Activated CD4-positive, alpha-beta T cell treated with anti-CD3 and anti-CD28 coated beads for 48 hours (primary cell): ENCODE data around the gene UBAP1.
"Not testable (repeated sequence)": the region's sequence is repeated elsewhere in the genome, so short reads cannot be mapped to it uniquely, and the experiment has no call there.

Experiments
- DNase-seq: peaks from one replicate; pipeline ENCODE4 v3.0.0-alpha.2; 2020

UBAP1 gene

GRCh38 chr9:34178436-34179212 lies at the start of gene UBAP1:
Gene UBAP1, plus strand, starts transcription at chr9:34179043. Its CDS starts 41,872 bp downstream, at chr9:34220915.
- peak; percentile 97 for DNase-seq

DNA sequence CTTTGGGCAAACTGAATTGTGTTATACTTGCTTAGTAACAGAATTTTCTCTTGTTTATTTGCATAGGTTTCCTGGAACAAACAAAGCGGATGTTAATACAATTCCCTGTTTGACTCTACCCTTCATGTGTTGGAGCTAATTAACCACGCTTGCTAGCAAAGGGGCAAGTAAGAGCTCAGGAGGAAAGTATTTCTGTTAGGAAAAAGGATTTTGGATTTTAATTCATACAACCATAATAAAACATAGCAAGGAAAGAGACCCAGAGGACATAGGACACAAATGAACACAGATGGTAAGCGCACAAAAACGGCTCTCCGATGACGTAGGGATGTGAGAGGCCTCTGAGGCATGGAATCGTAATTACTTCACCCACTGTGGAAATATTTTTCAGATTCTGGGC lies 47.3 kb upstream of the UBAP1 start:
- no peak for DNase-seq

DNA sequence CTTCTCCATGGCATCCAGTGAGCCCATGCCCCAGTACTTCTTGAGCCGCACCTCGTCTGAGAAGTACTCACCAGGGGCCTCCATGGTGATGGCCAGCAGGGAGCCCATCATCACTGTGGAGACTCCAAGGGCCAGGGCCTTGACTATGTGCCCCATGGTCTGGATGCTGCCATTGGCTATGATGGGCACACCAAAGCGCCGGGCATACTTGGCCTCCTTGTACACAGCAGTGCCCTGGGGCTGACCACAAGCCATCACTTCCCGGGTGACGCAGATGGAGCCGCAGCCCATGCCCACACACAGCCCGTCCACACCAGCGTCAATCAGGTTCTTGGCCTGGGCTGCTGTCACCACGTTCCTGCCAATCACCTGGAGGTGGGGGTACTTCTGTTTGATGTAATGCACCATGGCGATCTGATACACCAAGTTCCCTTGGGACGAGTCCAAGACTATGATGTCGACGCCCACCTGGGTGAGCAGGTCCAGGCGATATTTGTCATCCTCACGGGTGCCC lies 45.4 kb upstream of the UBAP1 start:
- DNase-seq: no peak

DNA sequence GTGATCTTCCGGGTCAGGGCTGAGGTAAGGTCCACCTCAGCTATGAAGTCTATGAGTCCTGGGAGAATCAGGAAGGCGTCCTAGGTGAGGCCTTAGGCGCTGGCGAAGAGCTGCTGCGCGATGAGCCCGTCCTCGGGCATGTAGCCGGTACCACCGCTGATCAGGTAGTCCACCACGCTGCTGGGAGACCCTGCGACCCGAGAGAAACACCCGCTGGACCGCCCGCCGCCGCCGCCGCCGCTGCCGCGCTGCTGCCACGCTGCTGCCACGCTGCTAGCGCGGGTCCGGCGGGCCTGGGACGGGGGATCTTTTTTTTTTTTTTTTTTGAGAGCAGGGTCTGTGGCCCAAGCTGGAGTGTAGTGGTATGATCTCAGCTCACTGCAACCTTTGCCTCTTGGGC lies 44.3 kb upstream of the UBAP1 start:
- no peak for DNase-seq

DNA sequence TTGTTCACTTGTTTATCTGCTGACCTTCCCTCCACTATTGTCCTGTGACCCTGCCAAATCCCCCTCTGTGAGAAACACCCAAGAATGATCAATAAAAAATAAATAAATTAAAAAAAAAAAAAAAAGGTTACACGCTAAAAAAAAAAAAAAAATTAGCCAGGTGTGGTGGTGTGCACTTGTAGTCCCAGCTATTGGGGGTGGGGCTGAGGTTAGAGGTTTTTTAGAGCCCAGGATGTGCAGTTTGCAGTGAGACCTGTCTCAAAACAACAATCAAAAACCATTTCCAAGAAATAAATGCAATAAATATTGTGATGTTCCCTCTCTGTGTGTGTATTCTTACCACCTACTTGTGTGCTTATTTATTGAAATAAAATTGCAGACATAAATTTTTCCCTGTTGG lies 40.2 kb upstream of the UBAP1 start:
- DNase-seq: not testable (repeated sequence)

GRCh38 chr9:34139477-34140146 lies 39.2 kb upstream of the UBAP1 start:
- DNase-seq: no peak

GRCh38 chr9:34140853-34141252 lies 38.0 kb upstream of the UBAP1 start:
- no peak for DNase-seq

GRCh38 chr9:34143116-34143515 lies 35.7 kb upstream of the UBAP1 start:
- DNase-seq: no peak

DNA sequence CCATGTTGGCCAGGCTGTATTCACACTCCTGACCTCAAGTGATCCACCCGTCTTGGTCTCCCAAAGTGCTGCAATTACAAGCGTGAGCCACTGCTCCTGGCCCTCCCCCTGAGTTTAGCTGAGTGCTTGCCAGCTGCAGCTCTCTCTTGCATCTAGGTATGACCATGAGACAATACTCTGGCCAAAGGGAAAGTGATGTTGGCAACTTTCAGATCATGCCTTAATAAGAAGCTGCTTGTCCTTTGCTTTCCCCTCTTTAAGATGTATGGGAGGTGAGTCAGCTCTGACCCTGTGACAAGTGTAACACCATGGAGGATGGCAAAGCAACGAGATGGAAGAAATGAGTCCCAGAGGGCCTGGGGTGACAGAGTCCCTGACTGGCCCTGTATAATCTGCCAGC lies 33.7 kb upstream of the UBAP1 start:
- DNase-seq: no peak

GRCh38 chr9:34151398-34151797 lies 27.4 kb upstream of the UBAP1 start:
- no peak for DNase-seq

DNA sequence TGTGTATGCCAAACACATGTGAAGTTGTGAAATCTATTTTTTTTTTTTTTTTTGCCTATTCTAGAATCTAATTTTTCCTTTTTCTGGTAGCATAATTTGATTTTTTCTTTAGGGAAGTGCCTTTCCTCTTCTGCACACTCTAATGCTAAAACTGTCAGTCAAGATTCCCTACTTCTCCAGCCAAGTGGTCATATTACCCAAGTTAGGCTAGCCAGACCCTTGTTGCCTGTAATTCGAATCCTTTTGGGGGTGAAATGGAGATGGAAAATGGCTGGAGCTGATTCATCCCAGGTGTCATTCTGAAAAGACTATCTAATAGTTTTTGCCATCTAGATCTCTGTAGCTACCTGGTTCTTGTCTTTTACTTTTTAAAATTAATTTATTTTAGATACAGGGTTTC lies 24.8 kb upstream of the UBAP1 start:
- no peak for DNase-seq

- no peak for DNase-seq
Measured at GRCh38 chr9:34157318-34157717, 21.5 kb upstream of the UBAP1 start.

- DNase-seq: no peak
Measured at GRCh38 chr9:34157898-34158297, 20.9 kb upstream of the UBAP1 start.

- no peak for DNase-seq
Measured at GRCh38 chr9:34158362-34158869, 20.4 kb upstream of the UBAP1 start.

DNA sequence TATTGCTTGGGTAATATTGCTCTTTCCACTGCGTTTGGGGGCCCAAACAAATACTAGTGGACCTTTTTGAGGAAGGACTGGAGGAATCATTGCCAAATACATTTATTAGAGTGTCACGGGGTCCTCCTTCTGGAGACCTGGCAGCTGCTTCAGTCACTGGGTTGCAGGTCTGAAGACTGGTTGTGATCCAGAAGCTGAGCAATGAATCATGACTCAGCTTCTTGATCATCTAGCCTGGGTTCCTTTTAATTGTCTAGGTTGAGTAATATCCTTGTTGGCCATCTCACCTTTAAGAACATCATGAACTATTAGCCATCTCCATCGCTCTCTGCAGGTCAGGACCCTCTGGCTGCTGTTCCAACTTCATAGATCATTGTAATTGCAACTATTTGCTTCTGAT lies 15.4 kb upstream of the UBAP1 start:
- DNase-seq: no peak

DNA sequence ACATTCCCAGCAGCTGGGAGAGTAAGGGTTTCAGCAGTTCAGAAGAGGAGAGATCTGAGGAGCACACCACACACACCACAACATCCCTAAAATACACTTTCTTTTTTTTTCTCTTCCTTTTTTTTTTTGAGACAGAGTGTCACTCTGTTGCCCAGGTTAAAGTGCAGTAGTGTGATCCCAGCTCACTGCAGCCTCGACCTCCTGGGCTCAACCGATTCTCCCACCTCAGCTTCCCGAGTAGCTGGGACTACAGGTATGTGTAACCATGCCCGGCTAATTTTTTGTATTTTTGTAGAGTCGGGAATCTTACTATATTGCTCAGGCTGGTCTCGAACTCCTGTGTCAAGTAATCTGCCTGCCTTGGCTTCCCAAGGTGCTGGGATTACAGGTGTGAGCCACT lies 9.7 kb upstream of the UBAP1 start:
- no peak for DNase-seq

DNA sequence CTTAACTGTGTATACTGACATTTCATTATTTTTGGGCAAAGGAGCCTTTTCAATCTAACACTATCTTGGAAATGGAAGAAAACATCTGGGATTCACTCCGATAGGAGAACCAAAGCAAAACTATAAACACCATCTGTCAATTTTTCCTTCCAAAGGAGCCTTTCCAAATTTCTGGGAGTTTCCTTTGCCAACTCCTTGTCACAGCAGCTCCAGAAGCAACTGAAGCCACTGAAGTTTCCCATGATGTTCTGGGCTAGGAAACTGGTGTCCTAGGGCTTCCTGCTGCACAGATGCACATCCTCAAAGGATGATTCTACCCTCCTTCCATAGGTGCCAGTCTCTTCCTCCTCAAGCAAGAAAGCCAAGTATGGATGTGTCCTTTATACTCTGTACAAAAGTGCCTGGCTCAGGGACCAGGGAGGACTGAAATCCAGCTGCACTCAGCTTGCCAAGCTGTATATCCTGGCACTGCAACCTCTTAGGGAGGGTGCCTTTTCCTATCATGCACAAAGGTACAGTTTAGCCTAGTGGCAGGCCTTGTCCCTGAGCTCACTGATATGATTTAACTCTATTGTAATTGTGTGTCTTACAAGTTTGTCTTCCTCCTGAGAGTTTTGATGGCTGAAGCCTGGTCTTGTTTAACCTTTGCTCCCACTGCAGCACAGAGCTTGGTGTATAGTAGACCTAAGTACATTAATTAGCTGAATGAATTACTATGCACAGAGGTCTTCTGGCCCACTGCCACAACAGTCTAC lies 8.4 kb upstream of the UBAP1 start:
- no peak for DNase-seq

GRCh38 chr9:34171753-34172535 lies 6.9 kb upstream of the UBAP1 start:
- DNase-seq: peak; percentile 31

DNA sequence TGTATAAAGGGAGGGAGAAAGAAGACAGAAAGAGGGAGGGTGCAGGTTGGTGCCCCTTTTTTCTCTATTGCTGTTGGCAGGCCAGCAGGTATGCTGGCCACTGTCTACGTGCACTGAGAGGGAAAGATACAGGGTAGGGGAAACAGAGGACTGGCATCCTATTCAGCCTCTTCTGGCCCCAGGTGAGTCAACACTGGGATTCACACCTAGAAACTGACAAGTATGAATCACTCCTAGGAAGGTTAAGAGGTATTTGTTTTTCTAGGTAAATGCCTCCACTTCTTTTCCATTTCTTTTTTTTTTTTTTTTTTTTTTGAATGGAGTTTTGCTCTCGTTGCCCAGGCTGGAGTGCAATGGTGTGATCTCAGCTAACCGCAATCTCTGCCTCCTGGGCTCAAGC lies 2.8 kb upstream of the UBAP1 start:
- DNase-seq: no peak

- DNase-seq: no peak
Measured at GRCh38 chr9:34177593-34178435, 1.0 kb upstream of the UBAP1 start.
